K562 (cell line): ENCODE measurements around the gene NPM1. TPM values are rescaled to one million over a fixed set of nuclear protein-coding genes. Genes with fewer than 3 reads are reported as not detected.

Experiments
- ATAC-seq: fragments of 200-7000 bp; cut with Tn5 transposase; 3 replicates; pipeline ENCODE4 v1.9.1; 2020; ENCODE audit warnings: moderate library complexity
- BruUV-seq: library from RNA; stranded (reverse); fragments of 400-500 nt; replicated peaks from 2 replicates; lab custom pipeline; 2021; lab: Mats Ljungman, UMichigan
- CTCF ChIA-PET: fragments of 300-600 bp; formaldehyde crosslinking; extraction: SDS; loops from one replicate; lab custom pipeline; 2021; ENCODE audit warnings: low intra/inter-chr PET ratio; lab: Yijun Ruan, JAX
- POLR2A ChIA-PET: fragments of 300-600, 350-650 bp; sonication (Branson Sonifier 250); formaldehyde crosslinking; extraction: SDS; loops from one replicate; lab custom pipeline; 2021; ENCODE audit warnings: antibody characterized with exemption, inconsistent platforms; lab: Yijun Ruan, JAX
- DNase-seq, 4 experiments: peaks; one replicate each; pipeline versions ENCODE4 v3.0.0 to v3.0.0-alpha.2; 2011 to 2018; ENCODE audit warnings: low spot score in 3 of 4, mixed read lengths in 3 of 4; ENCODE audit errors: extremely low read depth in 1 of 4
- FAIRE-seq: peaks from 2 replicates; lab custom pipeline; 2011; peaks lifted over from hg19 to GRCh38; lab: Jason Lieb, UNC
- H2AFZ ChIP-seq: 2 replicates; pipeline ENCODE4 v1.6.0; 2011; ENCODE audit warnings: low read depth, low read length, control low read depth, inconsistent platforms
- H3K27ac ChIP-seq: fragments of 200-600 bp; 3 replicates; pipeline ENCODE4 v1.8.0; 2011; ENCODE audit warnings: low read depth, mild to moderate bottlenecking, control low read depth, inconsistent platforms, low read length, moderate library complexity, mixed read lengths; ENCODE audit errors: extremely low read depth
- H3K27me3 ChIP-seq, 2 experiments: fragments of 300-600 bp in 1 of 2; 2 replicates in 1 of 2; 3 replicates in 1 of 2; pipeline versions ENCODE4 v1.6.0 to v1.8.0; 2011; ENCODE audit warnings: inconsistent platforms in 2 of 2, low read length in 2 of 2, mild to moderate bottlenecking in 1 of 2, mixed read lengths in 1 of 2, moderate library complexity in 1 of 2; ENCODE audit not compliant: control insufficient read depth in 2 of 2, insufficient read depth in 2 of 2
- H3K36me3 ChIP-seq: fragments of 300-600 bp; 3 replicates; pipeline ENCODE4 v1.8.0; 2011; ENCODE audit warnings: mild to moderate bottlenecking, low read length, inconsistent platforms; ENCODE audit not compliant: control insufficient read depth, insufficient read depth
- H3K4me1 ChIP-seq, 2 experiments: fragments of 200-600 bp in 1 of 2; replicated peaks in 1 of 2; 2 replicates in 1 of 2; 3 replicates in 1 of 2; pipeline versions ENCODE4 v1.5.1 to v1.8.0; 2011; ENCODE audit warnings: inconsistent platforms in 2 of 2, low read length in 2 of 2, mild to moderate bottlenecking in 1 of 2, mixed read lengths in 1 of 2, moderate library complexity in 1 of 2; ENCODE audit not compliant: control insufficient read depth in 2 of 2, insufficient read depth in 2 of 2
- H3K4me2 ChIP-seq: 2 replicates; pipeline ENCODE4 v1.6.1; 2011; ENCODE audit warnings: low read length, control low read depth, inconsistent platforms, mixed read lengths; ENCODE audit not compliant: insufficient read depth
- H3K4me3 ChIP-seq: fragments of 200-600 bp; sonication (generic), shearing (Covaris generic); 2 replicates; pipeline ENCODE4 v1.5.1; 2016; ENCODE audit warnings: control low read depth, inconsistent platforms
- H3K79me2 ChIP-seq: fragments of 200-600 bp; 3 replicates; pipeline ENCODE4 v1.8.0; 2011; ENCODE audit warnings: low read length, inconsistent platforms; ENCODE audit not compliant: control insufficient read depth, insufficient read depth
- H3K9ac ChIP-seq, 2 experiments: 2 replicates each; pipeline versions ENCODE4 v1.6.0 to v1.6.1; 2011; ENCODE audit warnings: low read depth in 2 of 2, low read length in 2 of 2, control low read depth in 1 of 2, inconsistent platforms in 1 of 2, mild to moderate bottlenecking in 1 of 2, mixed read lengths in 1 of 2; ENCODE audit not compliant: insufficient read depth in 1 of 2
- H3K9me1 ChIP-seq: one replicate; pipeline ENCODE4 v1.6.0; 2011; ENCODE audit warnings: inconsistent platforms, mild to moderate bottlenecking, low read length, moderate library complexity; ENCODE audit not compliant: control insufficient read depth, insufficient read depth
- H3K9me3 ChIP-seq: replicated peaks from 2 replicates; pipeline ENCODE4 v1.5.1; 2011; ENCODE audit warnings: low read depth, low read length, inconsistent platforms; ENCODE audit not compliant: control insufficient read depth, insufficient read depth
- H4K20me1 ChIP-seq: replicated peaks from 2 replicates; pipeline ENCODE4 v1.6.1; 2011; ENCODE audit warnings: low read length, inconsistent platforms, mixed read lengths; ENCODE audit not compliant: control insufficient read depth, insufficient read depth
- EWSR1 ChIP-seq: fragments of 450-650 bp; IDR thresholded peaks from 2 replicates; pipeline ENCODE4 v1.6.1; 2018; ENCODE audit warnings: borderline replicate concordance, mild to moderate bottlenecking, low read depth, moderate library complexity; ENCODE audit not compliant: partially characterized antibody
- HLTF ChIP-seq: fragments of 450-650 bp; IDR thresholded peaks from 2 replicates; pipeline ENCODE4 v1.6.1; 2016
- KAT8 ChIP-seq: fragments of 450-650 bp; IDR thresholded peaks from 2 replicates; pipeline ENCODE4 v1.6.1; 2016; ENCODE audit warnings: low read depth, mild to moderate bottlenecking
- TAF7 ChIP-seq: fragments of 450-650 bp; IDR thresholded peaks from 2 replicates; pipeline ENCODE4 v1.6.1; 2016; ENCODE audit warnings: missing genetic modification characterization, missing compliant biosample characterization
- TCF7 ChIP-seq: sonication (generic); IDR thresholded peaks from 2 replicates; pipeline ENCODE4 v1.6.1; 2016; ENCODE audit warnings: antibody characterized with exemption, borderline replicate concordance
- ZFP36 ChIP-seq: fragments of 150-350 bp; IDR thresholded peaks from 2 replicates; pipeline ENCODE4 v1.6.1; 2018; ENCODE audit warnings: low read length, low read depth; ENCODE audit not compliant: partially characterized antibody
- WGBS: fragments of 100-300 bp; shearing (Covaris generic); methylation state at CpG from one replicate; pipeline ENCODE4 v1.1.6; 2016; ENCODE audit warnings: low coverage, mixed read lengths; ENCODE audit not compliant: insufficient coverage; ENCODE audit errors: missing lambda C conversion rate; 5-methylcytosine and 5-hydroxymethylcytosine counted together
- in situ Hi-C: fragments of 300-500 bp; cut with MboI; formaldehyde crosslinking; loops from 4 replicates; pipeline ENCODE4 v1.15.0; 2018; ENCODE audit warnings: inconsistent platforms, mixed read lengths
- intact Hi-C: fragments of 100-400 bp; cut with micrococcal nuclease; formaldehyde crosslinking; loops from 2 replicates; pipeline ENCODE4 v1.14.2; 2022
- polyA plus RNA-seq, 8 experiments: library from polyadenylated mRNA; depleted of rRNA in 4 of 8; stranded (reverse) in 5 of 8; unstranded in 3 of 8; fragments of >200 nt; fragmentation: Nextera tagmentation in 2 of 8; fragmentation: Illumina TruSeq in 1 of 8; extraction: Ambion mirVana in 2 of 8; extraction: Trizol in 1 of 8; gene quantifications; 2 replicates each; pipeline versions ENCODE4 v1.2.1 to v1.2.3, GENCODE V29; 2011 to 2014; ENCODE audit warnings: inconsistent platforms in 1 of 8, missing spikeins in 1 of 8
- total RNA-seq, 7 experiments: library from RNA; depleted of rRNA in 6 of 7; stranded (reverse); fragments of >200 nt in 6 of 7; fragmentation: Illumina TruSeq in 2 of 7; extraction: Trizol in 2 of 7; gene quantifications; 2 replicates each; pipeline versions ENCODE4 v1.2.1 to v1.2.3, GENCODE V29; 2011 to 2021; ENCODE audit warnings: low replicate concordance in 1 of 7
- TF ChIP-seq, protein P1 (sequence below): sonication (generic); formaldehyde crosslinking; IDR thresholded peaks from 2 replicates; pipeline ENCODE4 v1.5.0; 2020; ENCODE audit warnings: missing genetic modification reagents
- TF ChIP-seq, protein P2 (sequence below): fragments of 200-800 bp; sonication (Bioruptor generic); IDR thresholded peaks from 2 replicates; pipeline ENCODE4 v1.6.1; 2016; ENCODE audit warnings: missing genetic modification characterization, missing compliant biosample characterization
- TF ChIP-seq, protein P3 (sequence below), 3 experiments: IDR thresholded peaks in 2 of 3; conservative IDR thresholded peaks in 1 of 3; 2 replicates each; pipeline ENCODE4 v1.5.1; 2011 to 2012; ENCODE audit warnings: low read length in 3 of 3, mild to moderate bottlenecking in 3 of 3, control low read depth in 2 of 3, improper control_type of control experiment in 1 of 3, inconsistent platforms in 1 of 3, low read depth in 1 of 3, mixed read lengths in 1 of 3, moderate library complexity in 1 of 3; ENCODE audit not compliant: insufficient read depth in 2 of 3
- TF ChIP-seq, protein P4 (sequence below), 3 experiments: fragments of 200-800 bp in 1 of 3; fragments of 250-450 bp in 1 of 3; fragments of 450-650 bp in 1 of 3; sonication (Bioruptor Pico) in 1 of 3; sonication (Bioruptor generic) in 1 of 3; formaldehyde crosslinking in 1 of 3; IDR thresholded peaks; 2 replicates each; pipeline versions ENCODE4 v1.6.1 to v1.8.0; 2016 to 2022; ENCODE audit warnings: mild to moderate bottlenecking in 2 of 3, missing genetic modification characterization in 2 of 3, missing compliant biosample characterization in 1 of 3, moderate library complexity in 1 of 3

Gene NPM1
- total and polyA plus RNA-seq, 9 of the 15 experiments (the other 6 are each of a cell fraction or from before 2014, with no cell fraction given) = 2,438 to 6,909 (median 5,639) TPM

DNA sequence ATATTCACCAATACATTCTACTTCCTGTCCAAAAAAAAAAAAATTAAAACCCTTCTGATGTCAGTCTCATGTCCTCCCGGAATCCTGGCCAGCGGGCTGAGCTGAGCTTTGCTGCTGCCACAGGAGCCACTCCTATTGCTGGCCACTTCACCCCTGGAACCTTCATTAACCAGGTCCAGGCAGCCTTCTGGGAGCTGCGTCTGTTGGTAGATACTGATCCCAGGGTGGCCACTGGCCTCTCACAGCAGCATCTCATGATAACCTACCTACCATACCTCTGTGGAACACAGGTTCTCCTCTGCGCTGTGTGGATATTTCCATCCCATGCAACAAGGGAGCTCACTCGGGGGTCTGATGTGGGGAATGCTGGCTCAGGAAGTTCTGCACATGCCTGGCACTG is 21.0 kb upstream of the NPM1 start:
- DNase-seq (no peak), FAIRE-seq (no peak), ATAC-seq (no peak)
- Histone ChIP-seq H3K4me2 (no peak overlapping the region), H3K79me2 (no peaks in the 10 kb centered on the region), H3K27me3 (peaks cover 17 to 56% of the 10 kb centered on the region in 2 experiments), H3K9ac (no peak overlapping the region), H3K9me1 (no peaks in the 10 kb centered on the region), H3K36me3 (no peaks in the 10 kb centered on the region), H3K4me1 (no peaks in the 10 kb centered on the region), H3K4me3 (no peak overlapping the region), H4K20me1 (no peaks in the 10 kb centered on the region), H3K9me3 (no peaks in the 10 kb centered on the region), H2AFZ (no peak overlapping the region), H3K27ac (no peak overlapping the region)
- BruUV-seq = no TSS peak
- 7% methylated on average over 5 of the region's 5 CpGs for WGBS
- ChIA-PET CTCF (no interaction called here), POLR2A (interaction anchor here (0.7 to 1.2 kb wide), 2 partner anchors 20 to 21 kb away, joined by 4 read pairs; no protein-coding TSS in a partner anchor)
- in situ Hi-C loops (no loop called here), intact Hi-C loops (no loop called here)
- TF ChIP-seq TCF7 (no peak), KAT8 (no peak), HLTF (no peak), TAF7 (no peak), EWSR1 (no peak), ZFP36 (no peak)
- TF ChIP-seq, protein P1, sequence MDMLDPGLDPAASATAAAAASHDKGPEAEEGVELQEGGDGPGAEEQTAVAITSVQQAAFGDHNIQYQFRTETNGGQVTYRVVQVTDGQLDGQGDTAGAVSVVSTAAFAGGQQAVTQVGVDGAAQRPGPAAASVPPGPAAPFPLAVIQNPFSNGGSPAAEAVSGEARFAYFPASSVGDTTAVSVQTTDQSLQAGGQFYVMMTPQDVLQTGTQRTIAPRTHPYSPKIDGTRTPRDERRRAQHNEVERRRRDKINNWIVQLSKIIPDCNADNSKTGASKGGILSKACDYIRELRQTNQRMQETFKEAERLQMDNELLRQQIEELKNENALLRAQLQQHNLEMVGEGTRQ (CRISPR knock-in tag) = no peak
- TF ChIP-seq, protein P2, sequence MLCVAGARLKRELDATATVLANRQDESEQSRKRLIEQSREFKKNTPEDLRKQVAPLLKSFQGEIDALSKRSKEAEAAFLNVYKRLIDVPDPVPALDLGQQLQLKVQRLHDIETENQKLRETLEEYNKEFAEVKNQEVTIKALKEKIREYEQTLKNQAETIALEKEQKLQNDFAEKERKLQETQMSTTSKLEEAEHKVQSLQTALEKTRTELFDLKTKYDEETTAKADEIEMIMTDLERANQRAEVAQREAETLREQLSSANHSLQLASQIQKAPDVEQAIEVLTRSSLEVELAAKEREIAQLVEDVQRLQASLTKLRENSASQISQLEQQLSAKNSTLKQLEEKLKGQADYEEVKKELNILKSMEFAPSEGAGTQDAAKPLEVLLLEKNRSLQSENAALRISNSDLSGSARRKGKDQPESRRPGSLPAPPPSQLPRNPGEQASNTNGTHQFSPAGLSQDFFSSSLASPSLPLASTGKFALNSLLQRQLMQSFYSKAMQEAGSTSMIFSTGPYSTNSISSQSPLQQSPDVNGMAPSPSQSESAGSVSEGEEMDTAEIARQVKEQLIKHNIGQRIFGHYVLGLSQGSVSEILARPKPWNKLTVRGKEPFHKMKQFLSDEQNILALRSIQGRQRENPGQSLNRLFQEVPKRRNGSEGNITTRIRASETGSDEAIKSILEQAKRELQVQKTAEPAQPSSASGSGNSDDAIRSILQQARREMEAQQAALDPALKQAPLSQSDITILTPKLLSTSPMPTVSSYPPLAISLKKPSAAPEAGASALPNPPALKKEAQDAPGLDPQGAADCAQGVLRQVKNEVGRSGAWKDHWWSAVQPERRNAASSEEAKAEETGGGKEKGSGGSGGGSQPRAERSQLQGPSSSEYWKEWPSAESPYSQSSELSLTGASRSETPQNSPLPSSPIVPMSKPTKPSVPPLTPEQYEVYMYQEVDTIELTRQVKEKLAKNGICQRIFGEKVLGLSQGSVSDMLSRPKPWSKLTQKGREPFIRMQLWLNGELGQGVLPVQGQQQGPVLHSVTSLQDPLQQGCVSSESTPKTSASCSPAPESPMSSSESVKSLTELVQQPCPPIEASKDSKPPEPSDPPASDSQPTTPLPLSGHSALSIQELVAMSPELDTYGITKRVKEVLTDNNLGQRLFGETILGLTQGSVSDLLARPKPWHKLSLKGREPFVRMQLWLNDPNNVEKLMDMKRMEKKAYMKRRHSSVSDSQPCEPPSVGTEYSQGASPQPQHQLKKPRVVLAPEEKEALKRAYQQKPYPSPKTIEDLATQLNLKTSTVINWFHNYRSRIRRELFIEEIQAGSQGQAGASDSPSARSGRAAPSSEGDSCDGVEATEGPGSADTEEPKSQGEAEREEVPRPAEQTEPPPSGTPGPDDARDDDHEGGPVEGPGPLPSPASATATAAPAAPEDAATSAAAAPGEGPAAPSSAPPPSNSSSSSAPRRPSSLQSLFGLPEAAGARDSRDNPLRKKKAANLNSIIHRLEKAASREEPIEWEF = no peak
- TF ChIP-seq, protein P3, sequence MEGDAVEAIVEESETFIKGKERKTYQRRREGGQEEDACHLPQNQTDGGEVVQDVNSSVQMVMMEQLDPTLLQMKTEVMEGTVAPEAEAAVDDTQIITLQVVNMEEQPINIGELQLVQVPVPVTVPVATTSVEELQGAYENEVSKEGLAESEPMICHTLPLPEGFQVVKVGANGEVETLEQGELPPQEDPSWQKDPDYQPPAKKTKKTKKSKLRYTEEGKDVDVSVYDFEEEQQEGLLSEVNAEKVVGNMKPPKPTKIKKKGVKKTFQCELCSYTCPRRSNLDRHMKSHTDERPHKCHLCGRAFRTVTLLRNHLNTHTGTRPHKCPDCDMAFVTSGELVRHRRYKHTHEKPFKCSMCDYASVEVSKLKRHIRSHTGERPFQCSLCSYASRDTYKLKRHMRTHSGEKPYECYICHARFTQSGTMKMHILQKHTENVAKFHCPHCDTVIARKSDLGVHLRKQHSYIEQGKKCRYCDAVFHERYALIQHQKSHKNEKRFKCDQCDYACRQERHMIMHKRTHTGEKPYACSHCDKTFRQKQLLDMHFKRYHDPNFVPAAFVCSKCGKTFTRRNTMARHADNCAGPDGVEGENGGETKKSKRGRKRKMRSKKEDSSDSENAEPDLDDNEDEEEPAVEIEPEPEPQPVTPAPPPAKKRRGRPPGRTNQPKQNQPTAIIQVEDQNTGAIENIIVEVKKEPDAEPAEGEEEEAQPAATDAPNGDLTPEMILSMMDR (IDR thresholded peaks at IDR 0.05 in 2 of 3, conservative IDR thresholded peaks at IDR 0.05 in 1 of 3; ENCODE audit: insufficient read depth in 2 of 3, low read depth in 1 of 3, low read length in 3 of 3) = no peak
- TF ChIP-seq, protein P4, sequence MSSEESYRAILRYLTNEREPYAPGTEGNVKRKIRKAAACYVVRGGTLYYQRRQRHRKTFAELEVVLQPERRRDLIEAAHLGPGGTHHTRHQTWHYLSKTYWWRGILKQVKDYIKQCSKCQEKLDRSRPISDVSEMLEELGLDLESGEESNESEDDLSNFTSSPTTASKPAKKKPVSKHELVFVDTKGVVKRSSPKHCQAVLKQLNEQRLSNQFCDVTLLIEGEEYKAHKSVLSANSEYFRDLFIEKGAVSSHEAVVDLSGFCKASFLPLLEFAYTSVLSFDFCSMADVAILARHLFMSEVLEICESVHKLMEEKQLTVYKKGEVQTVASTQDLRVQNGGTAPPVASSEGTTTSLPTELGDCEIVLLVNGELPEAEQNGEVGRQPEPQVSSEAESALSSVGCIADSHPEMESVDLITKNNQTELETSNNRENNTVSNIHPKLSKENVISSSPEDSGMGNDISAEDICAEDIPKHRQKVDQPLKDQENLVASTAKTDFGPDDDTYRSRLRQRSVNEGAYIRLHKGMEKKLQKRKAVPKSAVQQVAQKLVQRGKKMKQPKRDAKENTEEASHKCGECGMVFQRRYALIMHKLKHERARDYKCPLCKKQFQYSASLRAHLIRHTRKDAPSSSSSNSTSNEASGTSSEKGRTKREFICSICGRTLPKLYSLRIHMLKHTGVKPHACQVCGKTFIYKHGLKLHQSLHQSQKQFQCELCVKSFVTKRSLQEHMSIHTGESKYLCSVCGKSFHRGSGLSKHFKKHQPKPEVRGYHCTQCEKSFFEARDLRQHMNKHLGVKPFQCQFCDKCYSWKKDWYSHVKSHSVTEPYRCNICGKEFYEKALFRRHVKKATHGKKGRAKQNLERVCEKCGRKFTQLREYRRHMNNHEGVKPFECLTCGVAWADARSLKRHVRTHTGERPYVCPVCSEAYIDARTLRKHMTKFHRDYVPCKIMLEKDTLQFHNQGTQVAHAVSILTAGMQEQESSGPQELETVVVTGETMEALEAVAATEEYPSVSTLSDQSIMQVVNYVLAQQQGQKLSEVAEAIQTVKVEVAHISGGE (CRISPR knock-in tag; IDR thresholded peaks at IDR 0.05) = no peak
